MM.1S (cell line): ENCODE results near the gene LILRB3.

ENCODE experiments used
- DNase-seq: peaks from one replicate; pipeline ENCODE4 v3.0.0-alpha.2; 2015
- H2AFZ ChIP-seq: fragments of 300-600 bp; sonication (generic); 2 replicates; pipeline ENCODE4 v1.6.0; 2016; ENCODE audit warnings: antibody characterized with exemption, low read length
- H3F3A ChIP-seq: fragments of 300-600 bp; sonication (generic); 2 replicates; pipeline ENCODE4 v1.6.1; 2016; ENCODE audit warnings: mild to moderate bottlenecking, antibody characterized with exemption, low read length, moderate library complexity, mixed read lengths; ENCODE audit not compliant: insufficient read depth
- H3K27ac ChIP-seq: fragments of 300-600 bp; sonication (generic); 2 replicates; pipeline ENCODE4 v1.5.1; 2016; ENCODE audit warnings: mild to moderate bottlenecking, low read length
- H3K27me3 ChIP-seq: fragments of 300-600 bp; sonication (generic); replicated peaks from 2 replicates; pipeline ENCODE4 v1.6.0; 2016; ENCODE audit warnings: low read length; ENCODE audit not compliant: insufficient read depth
- H3K36me3 ChIP-seq: fragments of 300-600 bp; sonication (generic); replicated peaks from 2 replicates; pipeline ENCODE4 v1.6.1; 2016; ENCODE audit warnings: mild to moderate bottlenecking, low read length, mixed read lengths; ENCODE audit not compliant: insufficient read depth
- H3K4me1 ChIP-seq: fragments of 300-600 bp; sonication (generic); 2 replicates; pipeline ENCODE4 v1.6.1; 2016; ENCODE audit warnings: low read length, mixed read lengths
- H3K4me2 ChIP-seq: fragments of 300-600 bp; sonication (generic); 2 replicates; pipeline ENCODE4 v1.6.0; 2016; ENCODE audit warnings: low read depth, low read length
- H3K4me3 ChIP-seq: fragments of 300-600 bp; sonication (generic); 2 replicates; pipeline ENCODE4 v1.5.1; 2016; ENCODE audit warnings: low read length, mixed read lengths
- H3K79me2 ChIP-seq: fragments of 300-600 bp; sonication (generic); 2 replicates; pipeline ENCODE4 v1.6.1; 2016; ENCODE audit warnings: mixed run types, low read length, mixed read lengths
- H3K9ac ChIP-seq: fragments of 300-600 bp; sonication (generic); 2 replicates; pipeline ENCODE4 v1.6.1; 2016; ENCODE audit warnings: low read length, mixed read lengths
- H3K9me2 ChIP-seq: fragments of 300-600 bp; sonication (generic); replicated peaks from 2 replicates; pipeline ENCODE4 v1.6.1; 2016; ENCODE audit warnings: mild to moderate bottlenecking, low read length, mixed read lengths; ENCODE audit not compliant: insufficient read depth
- H3K9me3 ChIP-seq: fragments of 300-600 bp; sonication (generic); replicated peaks from 2 replicates; pipeline ENCODE4 v1.6.1; 2016; ENCODE audit warnings: mild to moderate bottlenecking, low read length, mixed read lengths; ENCODE audit not compliant: insufficient read depth
- H4K20me1 ChIP-seq: fragments of 300-600 bp; sonication (generic); 2 replicates; pipeline ENCODE4 v1.6.1; 2016; ENCODE audit warnings: mild to moderate bottlenecking, low read length, moderate library complexity, mixed read lengths; ENCODE audit not compliant: insufficient read depth
- CTCF ChIP-seq: fragments of 300-600 bp; sonication (generic); IDR thresholded peaks from 2 replicates; pipeline ENCODE4 v1.5.1; 2016; ENCODE audit warnings: antibody characterized with exemption, low read length, mixed read lengths
- EZH2 ChIP-seq: fragments of 300-600 bp; sonication (generic); optimal IDR thresholded peaks from 2 replicates; pipeline ENCODE3; 2017; ENCODE audit warnings: low read depth, mild to moderate bottlenecking, antibody characterized with exemption, low read length, mixed read lengths
- EZH2phosphoT487 ChIP-seq: fragments of 300-600 bp; sonication (generic); IDR thresholded peaks from 2 replicates; pipeline ENCODE4 v1.6.1; 2018; ENCODE audit warnings: antibody characterized with exemption, low read length

The LILRB3 gene

GRCh38 chr19:54254195-54254906 lies 31.5 kb upstream of the LILRB3 start:
- H3K36me3 ChIP-seq: no peaks in the 10 kb centered on the region
- H3K27me3 ChIP-seq: peaks cover 82% of the 10 kb centered on the region
- H3K4me2 ChIP-seq: no peak overlapping the region
- no peaks in the 10 kb centered on the region for H3K9me2 ChIP-seq
- TF ChIP-seq EZH2phosphoT487 (no peak), EZH2 (no peak), CTCF (no peak)
- H3K4me3 ChIP-seq: no peak overlapping the region
- no peaks in the 10 kb centered on the region for H4K20me1 ChIP-seq
- H3K9me3 ChIP-seq: no peaks in the 10 kb centered on the region
- no peak overlapping the region for H2AFZ ChIP-seq
- H3K27ac ChIP-seq: no peak overlapping the region
- H3K9ac ChIP-seq: no peak overlapping the region
- DNase-seq: no peak
- H3F3A ChIP-seq: no peaks in the 10 kb centered on the region
- no peaks in the 10 kb centered on the region for H3K79me2 ChIP-seq
- H3K4me1 ChIP-seq: no peaks in the 10 kb centered on the region

GRCh38 chr19:54253331-54254194 lies 30.8 kb upstream of the LILRB3 start:
- Histone ChIP-seq H4K20me1 (no peaks in the 10 kb centered on the region), H3F3A (0 out of 2 replicates have a peak, but pooled peaks cover under 1% of the 10 kb centered on the region), H3K9ac (no peak overlapping the region), H3K27ac (no peak overlapping the region), H3K9me3 (no peaks in the 10 kb centered on the region), H3K4me1 (peaks cover 1% of the 10 kb centered on the region), H3K36me3 (no peaks in the 10 kb centered on the region), H3K4me3 (no peak overlapping the region), H3K4me2 (no peak overlapping the region), H3K79me2 (no peaks in the 10 kb centered on the region), H3K9me2 (no peaks in the 10 kb centered on the region), H3K27me3 (peaks cover 77% of the 10 kb centered on the region), H2AFZ (no peak overlapping the region)
- DNase-seq: no peak
- TF ChIP-seq EZH2 (no peak), EZH2phosphoT487 (no peak), CTCF (no peak)

GRCh38 chr19:54252845-54253244 lies 30.0 kb upstream of the LILRB3 start:
- Histone ChIP-seq H2AFZ (no peak overlapping the region), H3K4me3 (no peak overlapping the region), H3K79me2 (no peaks in the 10 kb centered on the region), H4K20me1 (no peaks in the 10 kb centered on the region), H3K4me2 (no peak overlapping the region), H3K36me3 (no peaks in the 10 kb centered on the region), H3K27ac (no peak overlapping the region), H3F3A (peaks cover 8% of the 10 kb centered on the region), H3K27me3 (peaks cover 70% of the 10 kb centered on the region), H3K9ac (no peak overlapping the region), H3K9me3 (no peaks in the 10 kb centered on the region), H3K4me1 (peaks cover 7% of the 10 kb centered on the region), H3K9me2 (no peaks in the 10 kb centered on the region)
- DNase-seq: no peak
- TF ChIP-seq CTCF: no peak
- TF ChIP-seq EZH2phosphoT487: no peak
- TF ChIP-seq EZH2: no peak
